A673 (cell line): ENCODE results near the gene FASN.

Source experiments
- CTCF ChIP-seq: fragments of 300-800, 200-600 bp; sonication (generic); conservative IDR thresholded peaks from 2 replicates; pipeline ENCODE4 v1.5.1; 2017; ENCODE audit warnings: low read depth, mild to moderate bottlenecking, antibody characterized with exemption, low read length, moderate library complexity, mixed read lengths
- EZH2 ChIP-seq: fragments of 200-600 bp; sonication (generic); IDR thresholded peaks from 2 replicates; pipeline ENCODE4 v1.6.1; 2017; ENCODE audit warnings: borderline replicate concordance, low read depth, mild to moderate bottlenecking, mixed read lengths, antibody characterized with exemption, low read length; ENCODE audit not compliant: poor library complexity, severe bottlenecking

GRCh38 chr17:82114447-82114846 is 16.4 kb upstream of the FASN start:
- TF ChIP-seq CTCF: no peak
- TF ChIP-seq EZH2: no peak
